Transverse colon (tissue), 3 donors: ENCODE data around the gene CEP76.

Experiments used
- CTCF ChIP-seq, 5 experiments: fragments of 200-600 bp in 3 of 5; fragments of 450-650 bp in 2 of 5; sonication (generic) in 3 of 5; IDR thresholded peaks; 1 replicate in 2 of 5; 2 replicates in 3 of 5; pipeline ENCODE4 v1.5.1; 2016 to 2017; ENCODE audit warnings: antibody characterized with exemption in 5 of 5, inconsistent platforms in 3 of 5, mild to moderate bottlenecking in 2 of 5, moderate library complexity in 1 of 5
- POLR2A ChIP-seq: fragments of 450-650 bp; IDR thresholded peaks from one replicate; pipeline ENCODE4 v1.6.1; 2016; ENCODE audit warnings: antibody characterized with exemption, mild to moderate bottlenecking, moderate library complexity

- TF ChIP-seq CTCF (IDR thresholded peaks at IDR 0.05), result no peak
- no peak for TF ChIP-seq POLR2A
Measured at GRCh38 chr18:12639990-12640880, 62.3 kb downstream of the CEP76 start.
